CD14-positive monocyte (primary cell): ENCODE data around the gene RECK. TPM values are rescaled to one million over a fixed set of nuclear protein-coding genes. Genes with fewer than 3 reads are reported as not detected.
A peak's percentile ranks its signal among the peaks of the same experiment; 100 is the strongest.

Experiments
- DNase-seq, 3 donors: peaks; one replicate each; pipeline ENCODE4 v3.0.0-alpha.2; 2011 to 2022
- H2AFZ ChIP-seq: 2 replicates; pipeline ENCODE4 v1.6.0; 2012; ENCODE audit warnings: mild to moderate bottlenecking, low read depth, low read length, inconsistent platforms; ENCODE audit not compliant: insufficient read depth, poor library complexity, severe bottlenecking
- H3K27ac ChIP-seq, 2 donors: 1 replicate in 1 of 2; 2 replicates in 1 of 2; pipeline ENCODE4 v1.5.1; 2012 to 2013; ENCODE audit warnings: low read length in 2 of 2, control low read depth in 1 of 2, inconsistent platforms in 1 of 2, low read depth in 1 of 2, mild to moderate bottlenecking in 1 of 2
- H3K27me3 ChIP-seq, 2 donors: one replicate each; pipeline versions ENCODE4 v1.6.0 to v1.6.1; 2011 to 2013; ENCODE audit warnings: low read length in 2 of 2; ENCODE audit not compliant: control insufficient read depth in 2 of 2, insufficient read depth in 2 of 2
- H3K36me3 ChIP-seq, 2 donors: replicated peaks in 1 of 2; 1 replicate in 1 of 2; 2 replicates in 1 of 2; pipeline versions ENCODE4 v1.5.1 to v1.6.1; 2012 to 2013; ENCODE audit warnings: low read length in 2 of 2, control low read depth in 1 of 2, inconsistent platforms in 1 of 2, mild to moderate bottlenecking in 1 of 2; ENCODE audit not compliant: insufficient read depth in 2 of 2, control insufficient read depth in 1 of 2
- H3K4me1 ChIP-seq, 2 donors: 1 replicate in 1 of 2; 2 replicates in 1 of 2; pipeline versions ENCODE4 v1.5.1 to v1.6.1; 2012 to 2013; ENCODE audit warnings: low read length in 2 of 2, control low read depth in 1 of 2, inconsistent platforms in 1 of 2, mild to moderate bottlenecking in 1 of 2, moderate library complexity in 1 of 2; ENCODE audit not compliant: insufficient read depth in 2 of 2, control insufficient read depth in 1 of 2
- H3K4me2 ChIP-seq: replicated peaks from 2 replicates; pipeline ENCODE3; 2012; ENCODE audit warnings: low read length, moderate library complexity, mild to moderate bottlenecking; ENCODE audit not compliant: poor library complexity, severe bottlenecking; ENCODE audit errors: extremely low read depth
- H3K4me3 ChIP-seq, 3 experiments: fragments of 200-600 bp in 1 of 3; sonication (generic) in 1 of 3; replicated peaks in 1 of 3; 1 replicate in 2 of 3; 2 replicates in 1 of 3; pipeline ENCODE4 v1.5.1; 2011 to 2013; ENCODE audit warnings: low read length in 3 of 3, mild to moderate bottlenecking in 3 of 3, control low read depth in 2 of 3, low read depth in 2 of 3, inconsistent platforms in 1 of 3, moderate library complexity in 1 of 3
- H3K79me2 ChIP-seq: 2 replicates; pipeline ENCODE4 v1.6.0; 2012; ENCODE audit warnings: mild to moderate bottlenecking, control low read depth, inconsistent platforms, low read length, moderate library complexity; ENCODE audit not compliant: insufficient read depth
- H3K9ac ChIP-seq: 2 replicates; pipeline ENCODE4 v1.6.0; 2017; ENCODE audit warnings: low read length, mild to moderate bottlenecking; ENCODE audit not compliant: insufficient read depth, poor library complexity, severe bottlenecking
- H3K9me3 ChIP-seq, 2 donors: replicated peaks in 1 of 2; 1 replicate in 1 of 2; 2 replicates in 1 of 2; pipeline versions ENCODE4 v1.5.1 to v1.6.1; 2012 to 2013; ENCODE audit warnings: low read length in 2 of 2, control low read depth in 1 of 2; ENCODE audit not compliant: control insufficient read depth in 1 of 2, insufficient read depth in 1 of 2
- H4K20me1 ChIP-seq: 2 replicates; pipeline ENCODE4 v1.6.0; 2012; ENCODE audit warnings: mild to moderate bottlenecking, low read length, control low read depth, moderate library complexity; ENCODE audit not compliant: insufficient read depth
- H3K27ac Mint-ChIP-seq, 7 donors: one replicate each; pipeline ENCODE4 v1.8.0; 2020; ENCODE audit warnings: mild to moderate bottlenecking in 7 of 7, mixed read lengths in 7 of 7, moderate library complexity in 6 of 7, inconsistent platforms in 2 of 7
- H3K27me3 Mint-ChIP-seq, 3 donors: one replicate each; pipeline ENCODE4 v1.8.0; 2021 to 2022; ENCODE audit warnings: low read depth in 3 of 3, mild to moderate bottlenecking in 3 of 3, mixed read lengths in 3 of 3, moderate library complexity in 3 of 3, inconsistent platforms in 1 of 3
- H3K36me3 Mint-ChIP-seq, 2 donors: one replicate each; pipeline ENCODE4 v1.8.0; 2020; ENCODE audit warnings: mixed read lengths in 2 of 2, inconsistent platforms in 1 of 2, mild to moderate bottlenecking in 1 of 2
- H3K4me1 Mint-ChIP-seq: one replicate; pipeline ENCODE4 v1.8.0; 2020; ENCODE audit warnings: mild to moderate bottlenecking, mixed read lengths
- H3K4me3 Mint-ChIP-seq, 2 donors: one replicate each; pipeline ENCODE4 v1.8.0; 2020; ENCODE audit warnings: mild to moderate bottlenecking in 2 of 2, mixed read lengths in 2 of 2, moderate library complexity in 1 of 2
- H3K9me3 Mint-ChIP-seq, 7 donors: one replicate each; pipeline ENCODE4 v1.8.0; 2020 to 2022; ENCODE audit warnings: mixed read lengths in 7 of 7, mild to moderate bottlenecking in 6 of 7, moderate library complexity in 6 of 7, inconsistent platforms in 2 of 7
- CTCF ChIP-seq: fragments of 200-600 bp; IDR thresholded peaks from one replicate; pipeline ENCODE4 v1.8.0; 2022; ENCODE audit warnings: antibody characterized with exemption, mild to moderate bottlenecking
- WGBS: methylation state at CpG from one replicate; pipeline ENCODE4 v1.1.5; 2013; ENCODE audit warnings: missing lambda C conversion rate; ENCODE audit not compliant: insufficient coverage; 5-methylcytosine and 5-hydroxymethylcytosine counted together
- intact Hi-C, 2 donors: fragments of 100-400 bp; cut with micrococcal nuclease; formaldehyde crosslinking; loops; one replicate each; pipeline versions ENCODE4 v1.15.0 to v1.15.1; 2023
- polyA plus RNA-seq, 3 donors: library from polyadenylated mRNA; depleted of rRNA in 1 of 3; unstranded in 2 of 3; stranded (reverse) in 1 of 3; fragments of 300-500 nt in 2 of 3; fragments of >200 nt in 1 of 3; fragmentation: Illumina TruSeq in 2 of 3; gene quantifications; 1 replicate in 2 of 3; 2 replicates in 1 of 3; pipeline ENCODE4 v1.2.3, GENCODE V29; 2012 to 2021

Gene RECK
- polyA plus RNA-seq, 3 donors = 5.0 to 5.2 (median 5.1) TPM

- H3K4me3 Mint-ChIP-seq = no peak overlapping the region
- H3K4me1 ChIP-seq = peaks cover 35 to 50% of the 10 kb centered on the region in 2 donors
- peak overlapping the region in 1 of 7 donors; percentile 77 for H3K27ac Mint-ChIP-seq
- H3K4me3 ChIP-seq = no peak overlapping the region
- intact Hi-C loops = no loop called here
- peaks cover 0 to 3% (median 0%) of the 10 kb centered on the region in 3 donors for H3K27me3 Mint-ChIP-seq
- DNase-seq = peak in 1 of 3 donors; percentile 33
- H3K36me3 Mint-ChIP-seq = no peaks in the 10 kb centered on the region
- H3K79me2 ChIP-seq = peaks cover 20% of the 10 kb centered on the region
- no peaks in the 10 kb centered on the region for H3K27me3 ChIP-seq
- H3K4me1 Mint-ChIP-seq = peaks cover 45% of the 10 kb centered on the region
- no peak overlapping the region for H3K4me2 ChIP-seq
- no peaks in the 10 kb centered on the region for H3K9me3 ChIP-seq
- no peak overlapping the region for H3K27ac ChIP-seq
- 67% methylated on average over 2 of the region's 3 CpGs for WGBS
- peaks cover 0 to 4% (median 0%) of the 10 kb centered on the region in 7 donors for H3K9me3 Mint-ChIP-seq
- H3K9ac ChIP-seq = no peak overlapping the region
- no peak for TF ChIP-seq CTCF
- H4K20me1 ChIP-seq = no peaks in the 10 kb centered on the region
- no peak overlapping the region for H2AFZ ChIP-seq
- H3K36me3 ChIP-seq = no peaks in the 10 kb centered on the region
Measured at GRCh38 chr9:36132086-36132485, 95.4 kb downstream of the RECK start.

- no peak overlapping the region for H3K9ac ChIP-seq
- peak overlapping the region; percentile 94 for H3K4me2 ChIP-seq
- no peak for TF ChIP-seq CTCF
- intact Hi-C loops = loop anchor here (5.0 kb wide), 1 partner anchor 33 kb away; no protein-coding TSS in a partner anchor
- Mint-ChIP-seq H3K4me3 (peak overlapping the region in 1 of 2 donors; percentile 79), H3K4me1 (peaks cover 46% of the 10 kb centered on the region), H3K9me3 (peaks cover 0 to 4% (median 0%) of the 10 kb centered on the region in 7 donors), H3K27me3 (peaks cover 0 to 3% (median 0%) of the 10 kb centered on the region in 3 donors), H3K36me3 (peaks cover 7 to 15% of the 10 kb centered on the region in 2 donors), H3K27ac (peak overlapping the region in 2 of 7 donors; percentile 2 to 87)
- peaks cover 37 to 50% of the 10 kb centered on the region in 2 donors for H3K4me1 ChIP-seq
- no peak overlapping the region for H3K27ac ChIP-seq
- H4K20me1 ChIP-seq = peaks cover 15% of the 10 kb centered on the region
- DNase-seq = no peak
- peaks cover 44% of the 10 kb centered on the region for H3K79me2 ChIP-seq
- H3K4me3 ChIP-seq = no peak overlapping the region
- H3K9me3 ChIP-seq = no peaks in the 10 kb centered on the region
- H3K36me3 ChIP-seq = no peaks in the 10 kb centered on the region
- no peaks in the 10 kb centered on the region for H3K27me3 ChIP-seq
- no CpG with 5 or more reads among the region's 9 CpGs for WGBS
- no peak overlapping the region for H2AFZ ChIP-seq
Measured at GRCh38 chr9:36134761-36135505, 98.2 kb downstream of the RECK start.
